HEK293 (cell line): ENCODE data around the gene RAB11A.
"Not testable (repeated sequence)": the region's sequence is repeated elsewhere in the genome, so short reads cannot be mapped to it uniquely, and the experiment has no call there.

Experiments used
- MYNN ChIP-seq: fragments of 450-650 bp; formaldehyde crosslinking; IDR thresholded peaks from 2 replicates; pipeline ENCODE4 v1.5.1; 2016; ENCODE audit warnings: missing biosample characterization, missing genetic modification characterization, borderline replicate concordance
- OSR2 ChIP-seq: fragments of 450-650 bp; formaldehyde crosslinking; IDR thresholded peaks from 2 replicates; pipeline ENCODE4 v1.5.1; 2016; ENCODE audit warnings: missing biosample characterization, missing genetic modification characterization
- ZNF121 ChIP-seq: fragments of 450-650 bp; formaldehyde crosslinking; IDR thresholded peaks from 2 replicates; pipeline ENCODE4 v1.5.1; 2016; ENCODE audit warnings: missing biosample characterization, missing genetic modification characterization
- ZNF530 ChIP-seq: fragments of 450-650 bp; formaldehyde crosslinking; IDR thresholded peaks from 2 replicates; pipeline ENCODE4 v1.5.1; 2016; ENCODE audit warnings: low read depth, missing biosample characterization, missing genetic modification characterization
- TF ChIP-seq, protein P1 (sequence below): fragments of 450-650 bp; formaldehyde crosslinking; IDR thresholded peaks from 2 replicates; pipeline ENCODE4 v1.5.1; 2016; ENCODE audit warnings: missing biosample characterization, missing genetic modification characterization

DNA sequence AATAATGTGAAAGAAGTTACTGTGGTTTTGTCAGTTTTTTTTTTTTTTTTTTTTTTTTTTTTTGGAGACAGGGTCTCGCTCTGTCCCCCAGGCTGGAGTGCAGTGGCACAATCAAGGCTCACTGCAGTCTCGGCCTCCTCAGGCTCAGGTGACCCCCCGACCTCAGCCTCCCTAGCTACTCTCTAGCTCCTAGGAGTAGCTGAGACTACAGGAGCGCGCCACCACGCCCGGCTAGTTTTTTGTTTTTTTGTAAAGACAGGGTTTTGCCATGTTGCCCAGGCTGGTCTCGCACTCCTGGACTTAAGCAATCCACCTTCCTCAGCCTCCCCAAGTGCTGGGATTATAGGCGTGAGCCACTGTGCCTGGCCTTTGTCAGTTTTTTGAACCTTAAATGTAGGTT is 2.6 kb downstream of the RAB11A start:
- TF ChIP-seq MYNN, ZNF530, ZNF121, OSR2 (tag by site-specific recombination): not testable (repeated sequence)
- TF ChIP-seq, protein P1, sequence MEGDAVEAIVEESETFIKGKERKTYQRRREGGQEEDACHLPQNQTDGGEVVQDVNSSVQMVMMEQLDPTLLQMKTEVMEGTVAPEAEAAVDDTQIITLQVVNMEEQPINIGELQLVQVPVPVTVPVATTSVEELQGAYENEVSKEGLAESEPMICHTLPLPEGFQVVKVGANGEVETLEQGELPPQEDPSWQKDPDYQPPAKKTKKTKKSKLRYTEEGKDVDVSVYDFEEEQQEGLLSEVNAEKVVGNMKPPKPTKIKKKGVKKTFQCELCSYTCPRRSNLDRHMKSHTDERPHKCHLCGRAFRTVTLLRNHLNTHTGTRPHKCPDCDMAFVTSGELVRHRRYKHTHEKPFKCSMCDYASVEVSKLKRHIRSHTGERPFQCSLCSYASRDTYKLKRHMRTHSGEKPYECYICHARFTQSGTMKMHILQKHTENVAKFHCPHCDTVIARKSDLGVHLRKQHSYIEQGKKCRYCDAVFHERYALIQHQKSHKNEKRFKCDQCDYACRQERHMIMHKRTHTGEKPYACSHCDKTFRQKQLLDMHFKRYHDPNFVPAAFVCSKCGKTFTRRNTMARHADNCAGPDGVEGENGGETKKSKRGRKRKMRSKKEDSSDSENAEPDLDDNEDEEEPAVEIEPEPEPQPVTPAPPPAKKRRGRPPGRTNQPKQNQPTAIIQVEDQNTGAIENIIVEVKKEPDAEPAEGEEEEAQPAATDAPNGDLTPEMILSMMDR (tag by site-specific recombination) = not testable (repeated sequence)
